HG02571 (cell line): ENCODE measurements around the gene RASSF1.
A peak's percentile ranks its signal among the peaks of the same experiment; 100 is the strongest.

Experiments
- ATAC-seq: cut with Tn5 transposase; IDR thresholded peaks from one replicate; pipeline ENCODE4 v1.9.1; 2021; ENCODE audit warnings: mild to moderate bottlenecking, moderate library complexity; ENCODE audit not compliant: unreplicated experiment

RASSF1 gene

DNA sequence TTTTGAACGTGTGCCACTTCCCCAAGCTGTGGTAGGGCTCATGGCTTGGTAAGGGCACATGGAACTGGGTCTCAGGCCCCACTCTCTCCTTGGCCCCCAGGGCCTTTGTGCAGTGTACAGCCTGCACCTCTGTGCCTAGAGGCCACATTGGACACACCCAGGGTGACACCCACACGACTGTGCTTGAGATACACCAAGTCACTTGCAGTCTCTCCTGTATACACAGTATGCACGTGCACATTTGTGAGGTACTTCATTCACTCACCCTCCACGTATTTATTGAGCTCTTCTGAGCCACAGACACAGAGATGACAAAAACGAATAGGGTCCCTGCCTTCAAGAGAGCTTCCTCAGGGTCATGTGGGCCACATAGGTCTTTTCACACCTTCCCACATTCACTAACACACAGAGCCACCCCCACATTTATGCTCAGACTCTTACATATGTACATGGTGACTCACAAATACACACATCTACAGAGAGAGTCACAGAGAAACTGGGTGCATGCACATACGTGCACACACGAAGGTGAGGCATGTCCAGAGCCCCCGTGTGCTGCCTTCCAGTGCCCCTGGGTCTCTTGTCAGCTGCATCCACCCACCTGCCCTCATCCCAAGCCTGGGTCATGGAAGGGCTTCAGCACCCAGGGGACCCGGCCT is 28.5 kb upstream of the RASSF1 start:
- ATAC-seq: no peak

DNA sequence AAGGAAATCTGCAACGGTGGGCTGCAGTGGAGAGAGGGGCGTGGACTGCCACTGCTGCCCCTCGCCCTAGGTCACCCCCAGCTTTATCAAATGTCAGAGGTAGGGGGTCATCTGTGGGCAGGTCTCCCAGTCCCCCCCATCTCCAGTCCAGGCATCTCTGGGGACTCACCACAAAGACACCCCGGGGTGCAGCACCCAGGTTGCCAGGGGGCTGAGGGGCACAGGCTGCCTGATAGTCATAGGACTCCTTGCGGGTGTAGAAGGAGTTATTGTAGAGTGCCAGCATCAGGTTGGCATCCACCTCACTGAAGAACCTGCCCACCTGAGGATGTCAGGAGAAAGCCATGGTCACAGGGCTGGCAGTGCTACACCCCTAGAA is 25.2 kb upstream of the RASSF1 start:
- no peak for ATAC-seq

GRCh38 chr3:50365080-50365841 is 24.6 kb upstream of the RASSF1 start:
- peak; percentile 69 for ATAC-seq

DNA sequence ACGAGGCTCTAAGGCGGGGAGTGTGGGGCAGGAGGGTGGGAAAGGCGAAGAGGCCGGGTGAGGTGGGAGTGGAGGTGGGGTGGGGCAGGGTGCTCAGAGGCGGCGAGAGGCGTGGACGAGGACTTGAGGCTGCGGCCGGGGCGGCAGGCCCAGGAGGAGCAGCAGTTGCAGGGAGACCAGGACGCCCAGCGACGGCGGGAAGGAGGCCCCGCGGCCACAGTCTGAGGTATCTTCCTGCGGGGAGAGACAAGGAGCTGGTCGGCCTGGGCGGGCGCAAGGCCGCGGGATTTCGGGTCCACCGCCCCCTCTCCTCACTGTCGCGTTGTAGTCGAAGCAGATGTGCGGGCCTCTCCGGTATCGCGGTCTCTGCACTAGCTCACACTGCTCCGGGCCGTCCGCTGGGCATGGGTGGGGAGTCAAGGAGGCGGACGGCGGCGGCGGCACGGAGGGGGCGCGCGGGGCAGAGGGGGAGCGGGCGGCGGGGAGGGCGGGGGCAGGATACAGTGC is 24.0 kb upstream of the RASSF1 start:
- ATAC-seq: peak; percentile 14

- peak; percentile 15 for ATAC-seq
These were observed 19.1 kb upstream of the RASSF1 start for GRCh38 chr3:50359760-50360110.

- peak; percentile 98 for ATAC-seq
These were observed 18.5 kb upstream of the RASSF1 start, which contains the start of gene TMEM115 for GRCh38 chr3:50358911-50359759. TSS of gene TMEM115 (minus strand) at chr3:50359521. CDS start at chr3:50359063, 458 bp downstream.

DNA sequence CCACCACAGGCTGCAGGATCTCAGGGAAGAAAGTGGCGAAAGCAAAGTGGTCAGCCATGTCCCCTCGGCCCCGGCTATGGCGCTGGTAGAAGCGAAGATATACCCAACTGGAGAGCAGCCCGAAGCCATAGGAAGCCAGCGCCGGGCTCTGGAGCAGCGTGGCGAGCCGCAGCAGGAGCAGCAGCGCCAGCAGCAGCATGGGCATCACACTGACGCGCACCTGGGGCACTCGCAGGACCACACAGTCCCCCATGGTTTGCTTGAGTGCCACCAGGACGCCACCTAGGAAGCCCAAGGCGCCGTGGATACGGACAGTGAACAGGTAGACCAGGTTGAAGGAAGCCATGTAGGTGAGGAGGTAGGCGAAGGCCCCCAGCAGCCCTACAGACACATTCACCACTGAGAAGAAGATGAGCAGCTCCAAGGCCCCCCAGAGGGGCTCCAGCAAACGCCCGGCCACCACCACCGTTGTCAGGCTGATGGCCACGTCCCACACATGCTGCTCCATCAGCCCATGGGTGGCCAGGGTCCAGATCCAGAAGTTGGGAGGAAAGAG is 17.8 kb upstream of the RASSF1 start:
- no peak for ATAC-seq

DNA sequence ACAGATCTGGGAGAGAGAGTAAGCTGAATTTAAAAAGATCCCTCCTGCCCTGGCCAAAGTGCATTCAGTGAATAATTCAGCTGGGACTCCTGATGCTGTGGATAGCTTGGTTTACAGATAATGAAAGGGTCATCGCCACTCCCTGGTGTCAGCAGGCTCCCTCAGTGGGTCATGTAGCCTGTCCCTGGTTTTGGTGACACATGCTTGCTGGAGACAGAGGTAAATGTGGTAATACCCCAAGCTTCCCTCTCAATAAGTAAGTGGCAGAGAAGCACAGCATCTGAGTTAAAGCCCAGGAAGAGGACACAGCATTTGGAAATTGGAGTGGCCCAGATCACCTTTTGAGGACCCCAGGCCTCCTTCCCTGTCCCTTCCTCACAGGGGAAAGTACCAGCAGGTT is 16.8 kb upstream of the RASSF1 start:
- ATAC-seq: no peak

- no peak for ATAC-seq
These were observed 15.9 kb upstream of the RASSF1 start for GRCh38 chr3:50356553-50356952.

DNA sequence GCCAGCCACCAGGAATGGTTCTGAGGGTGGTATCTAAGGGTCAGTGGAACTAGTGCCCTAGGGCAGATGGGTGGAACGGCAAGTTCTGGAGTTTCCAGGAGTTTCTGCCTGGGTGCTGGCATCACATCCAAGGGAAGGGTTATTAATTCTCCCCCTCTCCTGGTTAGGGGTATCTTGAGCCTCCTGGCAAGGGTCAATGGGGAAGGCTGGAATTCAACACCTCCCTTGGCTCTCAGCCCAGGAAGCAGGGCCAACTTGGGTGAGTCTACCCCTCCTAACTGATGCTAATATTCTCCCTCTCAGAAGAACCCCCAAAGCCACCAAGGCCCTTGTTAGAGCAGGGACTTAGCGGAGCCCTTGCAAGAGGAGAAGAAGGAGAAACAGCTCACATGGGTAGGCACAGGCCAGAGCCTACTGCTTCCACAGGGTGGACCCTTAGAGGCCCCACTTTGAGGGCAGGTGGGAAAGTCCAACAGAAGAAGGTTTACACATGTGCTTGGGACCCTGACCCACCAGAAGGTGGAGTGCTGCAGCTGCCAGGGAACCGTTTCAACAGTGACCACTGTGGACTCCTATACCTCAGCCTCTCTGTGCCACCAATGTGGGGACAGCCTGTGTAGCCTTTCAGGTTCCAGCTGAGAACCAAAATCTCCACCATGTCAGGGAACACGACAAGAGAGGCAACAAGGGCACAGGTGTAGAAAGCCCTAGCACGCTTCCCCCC is 15.4 kb upstream of the RASSF1 start:
- ATAC-seq: no peak

GRCh38 chr3:50354850-50355249 is 14.2 kb upstream of the RASSF1 start:
- ATAC-seq: no peak

GRCh38 chr3:50354186-50354764 is 13.6 kb upstream of the RASSF1 start:
- ATAC-seq: no peak

GRCh38 chr3:50353245-50354004 is 12.8 kb upstream of the RASSF1 start:
- no peak for ATAC-seq

DNA sequence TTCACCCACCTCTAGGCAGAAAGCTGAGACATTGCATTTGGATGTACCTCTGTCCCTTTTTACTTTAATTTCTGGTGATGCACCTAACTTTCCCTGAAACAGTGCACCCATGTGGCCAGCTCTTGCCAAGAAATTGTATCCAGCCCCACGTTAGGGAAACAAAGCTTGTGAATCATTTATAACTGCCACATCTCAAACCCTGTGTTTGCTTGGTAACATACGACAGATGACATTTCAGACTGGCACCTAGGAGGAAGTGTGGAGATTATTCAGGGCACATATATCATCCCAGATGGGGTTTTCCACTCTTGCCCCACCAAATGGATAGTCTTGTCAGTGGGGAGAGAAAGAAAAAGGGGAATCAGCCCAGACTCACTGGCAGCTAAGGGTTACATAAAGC is 12.1 kb upstream of the RASSF1 start:
- ATAC-seq: no peak

DNA sequence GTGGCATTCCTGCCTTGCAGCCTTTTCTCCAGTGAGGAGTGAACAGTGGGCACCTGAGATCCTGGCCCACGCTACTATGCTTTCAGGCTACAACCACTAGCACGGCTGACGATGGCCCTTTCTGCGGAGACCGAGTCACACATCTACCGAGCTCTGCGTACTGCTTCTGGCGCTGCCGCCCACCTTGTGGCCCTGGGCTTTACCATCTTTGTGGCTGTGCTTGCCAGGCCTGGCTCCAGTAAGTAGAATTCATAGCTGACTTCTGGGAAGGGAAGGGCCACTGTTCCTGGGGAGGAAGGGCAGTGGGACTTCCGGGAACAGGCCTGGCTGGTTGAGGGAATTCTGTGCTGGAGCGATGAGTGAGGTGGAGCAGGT is 10.7 kb upstream of the RASSF1 start:
- no peak for ATAC-seq

DNA sequence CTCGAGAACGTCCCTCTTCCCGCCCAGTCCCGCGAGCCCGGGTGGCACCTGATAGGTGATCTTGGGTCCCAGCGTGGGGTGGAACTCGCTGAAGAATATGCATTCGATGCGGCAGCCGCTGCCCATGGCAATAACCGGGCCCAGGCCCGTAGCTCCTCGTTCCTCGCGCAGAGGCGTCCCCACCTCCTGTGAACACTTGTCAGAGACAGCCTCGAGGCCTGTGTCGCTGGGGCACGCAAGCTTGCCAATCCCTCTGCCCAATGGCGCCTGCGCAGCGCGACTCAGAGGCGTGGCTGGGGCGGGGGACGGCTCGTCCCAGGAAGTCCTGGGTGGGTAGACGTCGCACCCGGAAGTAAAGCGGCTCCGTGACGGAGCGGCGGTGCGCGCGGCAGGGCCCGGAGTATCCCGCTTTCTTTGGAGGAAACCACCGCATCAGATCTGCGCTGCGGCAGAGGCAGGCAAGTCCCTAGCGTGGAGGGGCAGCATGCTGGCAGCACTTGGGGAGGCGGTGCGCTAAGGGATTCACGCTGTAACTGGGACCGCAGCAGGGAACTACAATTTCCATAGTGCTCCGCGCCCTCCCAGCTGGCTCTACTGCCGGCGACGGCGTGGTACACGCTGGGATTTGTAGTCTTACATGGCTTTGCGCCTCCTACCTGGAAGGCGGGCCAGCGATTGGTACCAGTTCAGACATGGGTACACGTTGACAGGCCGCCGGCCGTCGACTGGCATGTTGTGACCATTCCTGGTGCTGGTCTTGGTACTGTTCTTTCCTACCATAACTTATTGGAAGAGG is 10.1 kb upstream of the RASSF1 start, which contains the start of the genes CYB561D2 and NPRL2:
Gene CYB561D2, plus strand, starts transcription at position 336 of the 796 bp plus-strand sequence. CDS start 572 bp downstream, outside the sequence.
Gene NPRL2, minus strand, starts transcription at position 249 of the 796 bp plus-strand sequence. Its CDS starts 123 bp downstream, at position 126.
- peak; percentile 87 for ATAC-seq

- ATAC-seq: no peak
These were observed 9.5 kb upstream of the RASSF1 start for GRCh38 chr3:50350213-50350526.

DNA sequence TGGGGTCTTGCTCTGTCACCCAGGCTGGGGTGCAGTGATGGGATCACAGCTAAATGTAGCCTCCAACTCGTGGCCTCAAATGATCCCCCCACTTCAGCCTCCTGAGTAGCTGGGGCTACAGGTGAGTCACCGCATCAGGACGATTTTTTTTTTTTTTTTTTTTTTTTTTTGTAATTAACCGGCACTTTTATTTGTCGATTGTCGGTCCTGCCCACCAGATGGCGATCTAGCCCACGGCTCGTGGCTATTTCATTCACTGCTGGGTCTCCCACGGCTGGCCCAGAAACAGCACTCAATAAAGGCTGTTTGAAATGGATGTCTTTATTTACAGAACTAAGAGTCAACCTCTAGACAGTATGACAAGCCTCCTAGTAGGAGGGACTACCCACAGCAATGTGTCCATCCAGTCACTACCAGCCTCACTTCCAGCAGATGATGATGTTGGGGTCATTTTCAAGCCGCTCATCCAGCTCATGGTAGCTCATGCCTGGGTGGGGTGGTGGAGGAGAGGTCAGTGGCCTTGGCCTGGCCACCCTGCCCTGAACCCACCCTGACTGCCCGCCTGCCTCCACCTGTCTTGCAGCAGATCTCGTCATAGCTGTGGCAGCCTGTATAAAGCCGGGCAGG is 6.7 kb upstream of the RASSF1 start:
- no peak for ATAC-seq
